Measurements from ENCODE around the gene THSD4.

- TF ChIP-seq CTCF (IDR thresholded peaks at IDR 0.05) = no peak
- TF ChIP-seq SIN3A (IDR thresholded peaks at IDR 0.05; ENCODE audit: borderline replicate concordance, insufficient read depth, low read depth, low read length) = no peak
- TF ChIP-seq REST (IDR thresholded peaks at IDR 0.05; ENCODE audit: insufficient read depth in 1 of 2, low read depth in 2 of 2, low read length in 1 of 2) = no peak
These were observed 686.8 kb downstream of the THSD4 start for GRCh38 chr15:71801935-71802655.
